ENCODE measurements around the gene SPAG16. TPM values are rescaled to one million over a fixed set of nuclear protein-coding genes. Genes with fewer than 3 reads are reported as not detected.
"Not testable (repeated sequence)": the region's sequence is repeated elsewhere in the genome, so short reads cannot be mapped to it uniquely, and the experiment has no call there.

SPAG16 gene
- total and polyA plus RNA-seq, 3 donors from 2014 or later = 69.7 to 111 (median 80.7) TPM

GRCh38 chr2:213274143-213274542 is 10.1 kb upstream of the SPAG16 start:
- H3K9me3 ChIP-seq = no peaks in the 10 kb centered on the region
- H3K4me1 ChIP-seq = no peaks in the 10 kb centered on the region
- H3K27me3 ChIP-seq = no peaks in the 10 kb centered on the region
- 93 to 94% methylated on average over 1 of the region's 1 CpG for WGBS, 2 donors
- intact Hi-C loops (cut with DNase I; ENCODE audit: low total_unique reads) = no loop called here
- no peak overlapping the region for H3K27ac ChIP-seq
- no peaks in the 10 kb centered on the region for H3K36me3 ChIP-seq (ENCODE audit: low read depth, missing control alignments)
- no peak overlapping the region for H3K4me3 ChIP-seq
- no peak for DNase-seq
- TF ChIP-seq POLR2A (IDR thresholded peaks at IDR 0.05) = no peak

GRCh38 chr2:213275265-213275664 is 9.0 kb upstream of the SPAG16 start:
- no peak overlapping the region for H3K4me3 ChIP-seq
- no peaks in the 10 kb centered on the region for H3K27me3 ChIP-seq
- 95 to 96% methylated on average over 1 of the region's 1 CpG for WGBS, 2 donors
- no peaks in the 10 kb centered on the region for H3K9me3 ChIP-seq
- H3K4me1 ChIP-seq = no peaks in the 10 kb centered on the region
- no peak for TF ChIP-seq POLR2A (IDR thresholded peaks at IDR 0.05)
- no peak for TF ChIP-seq CTCF (IDR thresholded peaks at IDR 0.05)
- H3K27ac ChIP-seq = no peak overlapping the region
- intact Hi-C loops (cut with DNase I; ENCODE audit: low total_unique reads) = no loop called here
- DNase-seq = no peak
- H3K36me3 ChIP-seq (ENCODE audit: low read depth, missing control alignments) = no peaks in the 10 kb centered on the region

GRCh38 chr2:213277134-213277533 is 7.1 kb upstream of the SPAG16 start:
- 76 to 84% methylated on average over 2 of the region's 2 CpGs for WGBS, 2 donors
- H3K27me3 ChIP-seq; H3K36me3 ChIP-seq (ENCODE audit: low read depth, missing control alignments); intact Hi-C loops (cut with DNase I; ENCODE audit: low total_unique reads); H3K4me1 ChIP-seq; H3K27ac ChIP-seq; H3K9me3 ChIP-seq; DNase-seq; H3K4me3 ChIP-seq: not testable (repeated sequence)

- H3K4me3 ChIP-seq = no peak overlapping the region
- no peaks in the 10 kb centered on the region for H3K9me3 ChIP-seq
- WGBS, 2 donors = 83 to 95% methylated on average over 1 of the region's 1 CpG
- no peaks in the 10 kb centered on the region for H3K36me3 ChIP-seq (ENCODE audit: low read depth, missing control alignments)
- no peak overlapping the region for H3K27ac ChIP-seq
- H3K27me3 ChIP-seq = no peaks in the 10 kb centered on the region
- intact Hi-C loops (cut with DNase I; ENCODE audit: low total_unique reads) = no loop called here
- H3K4me1 ChIP-seq = no peaks in the 10 kb centered on the region
- no peak for DNase-seq
- no peak for TF ChIP-seq CTCF (IDR thresholded peaks at IDR 0.05)
- no peak for TF ChIP-seq POLR2A (IDR thresholded peaks at IDR 0.05)
Measured at GRCh38 chr2:213279116-213279620, 5.1 kb upstream of the SPAG16 start.

GRCh38 chr2:213279971-213280370 is 4.3 kb upstream of the SPAG16 start:
- Histone ChIP-seq H3K4me3 (no peak overlapping the region), H3K27me3 (no peaks in the 10 kb centered on the region), H3K4me1 (no peaks in the 10 kb centered on the region), H3K36me3 (ENCODE audit: low read depth, missing control alignments) (no peaks in the 10 kb centered on the region), H3K27ac (no peak overlapping the region), H3K9me3 (no peaks in the 10 kb centered on the region)
- intact Hi-C loops (cut with DNase I; ENCODE audit: low total_unique reads) = no loop called here
- WGBS, 2 donors = 65 to 72% methylated on average over 1 of the region's 1 CpG
- DNase-seq = no peak
- no peak for TF ChIP-seq CTCF (IDR thresholded peaks at IDR 0.05)
- no peak for TF ChIP-seq POLR2A (IDR thresholded peaks at IDR 0.05)

- no peak for TF ChIP-seq CTCF (IDR thresholded peaks at IDR 0.05)
- no peak for TF ChIP-seq POLR2A (IDR thresholded peaks at IDR 0.05)
- 77 to 78% methylated on average over 1 of the region's 1 CpG for WGBS, 2 donors
- intact Hi-C loops (cut with DNase I; ENCODE audit: low total_unique reads) = no loop called here
- Histone ChIP-seq H3K36me3 (ENCODE audit: low read depth, missing control alignments) (no peaks in the 10 kb centered on the region), H3K27me3 (no peaks in the 10 kb centered on the region), H3K4me1 (peaks cover 5% of the 10 kb centered on the region), H3K27ac (no peak overlapping the region), H3K9me3 (no peaks in the 10 kb centered on the region), H3K4me3 (no peak overlapping the region)
- no peak for DNase-seq
Measured at GRCh38 chr2:213281156-213281555, 3.1 kb upstream of the SPAG16 start.

Data from testis (tissue), 3 donors.